ENCODE measurements around the gene TRIM74. TPM values are rescaled to one million over a fixed set of nuclear protein-coding genes. Genes with fewer than 3 reads are reported as not detected.
"Not testable (repeated sequence)": the region's sequence is repeated elsewhere in the genome, so short reads cannot be mapped to it uniquely, and the experiment has no call there.

The TRIM74 gene
- total RNA-seq, 1 experiment from 2014 or later = not detected

GRCh38 chr7:72963056-72963455 is 6.2 kb downstream of the TRIM74 start:
- DNase-seq (ENCODE audit: low read depth); in situ Hi-C loops (cut with HindIII; ENCODE audit: low pct_unique_long_range_greater_than_20kb, low sequenced_read_pairs): not testable (repeated sequence)

GRCh38 chr7:72961346-72961650 is 8.0 kb downstream of the TRIM74 start:
- DNase-seq (ENCODE audit: low read depth); in situ Hi-C loops (cut with HindIII; ENCODE audit: low pct_unique_long_range_greater_than_20kb, low sequenced_read_pairs): not testable (repeated sequence)

DNA sequence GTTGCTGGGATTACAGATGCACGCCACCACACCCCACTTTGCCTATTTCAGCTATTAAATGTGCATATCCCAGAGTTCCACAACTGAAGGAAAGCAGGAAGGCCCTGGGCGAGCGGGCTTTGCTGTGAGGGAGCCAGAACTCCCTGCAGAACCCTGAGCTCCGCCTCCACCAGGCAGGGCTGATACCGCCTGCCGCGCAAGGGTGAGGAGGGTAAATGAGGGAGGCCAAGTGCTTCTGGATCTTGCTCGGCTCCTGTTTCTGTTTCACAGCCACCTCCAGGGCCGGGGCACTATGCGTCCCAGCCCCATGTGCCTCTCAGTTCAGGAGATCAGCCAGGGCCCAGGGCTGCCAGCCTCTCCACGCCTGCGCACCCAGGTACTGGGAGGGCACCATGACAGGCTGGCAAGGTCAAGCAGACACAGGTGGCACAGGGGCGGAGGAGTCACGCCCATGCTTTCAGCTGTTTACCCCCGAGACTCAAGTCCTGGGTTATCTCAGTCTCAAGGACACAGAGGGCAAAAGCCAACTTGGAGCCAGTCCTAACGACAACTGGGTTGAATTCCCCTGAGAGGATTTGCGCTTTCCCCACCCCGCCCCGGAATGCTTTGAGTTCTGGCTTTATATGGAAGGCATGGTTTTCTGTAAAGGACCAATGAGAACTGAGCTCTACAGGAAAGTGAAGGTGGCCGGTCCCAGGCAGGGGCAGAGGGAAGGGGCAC is 8.5 kb downstream of the TRIM74 start:
- DNase-seq (ENCODE audit: low read depth); in situ Hi-C loops (cut with HindIII; ENCODE audit: low pct_unique_long_range_greater_than_20kb, low sequenced_read_pairs): not testable (repeated sequence)

GRCh38 chr7:72960029-72960428 is 9.2 kb downstream of the TRIM74 start:
- in situ Hi-C loops (cut with HindIII; ENCODE audit: low pct_unique_long_range_greater_than_20kb, low sequenced_read_pairs) = not testable (repeated sequence)

GRCh38 chr7:72954563-72955198 is 14.6 kb downstream of the TRIM74 start:
- DNase-seq (ENCODE audit: low read depth); in situ Hi-C loops (cut with HindIII; ENCODE audit: low pct_unique_long_range_greater_than_20kb, low sequenced_read_pairs): not testable (repeated sequence)

More at GRCh38 chr7:72960029-72960428, 9.2 kb downstream of the TRIM74 start:
- not testable (repeated sequence) for DNase-seq (ENCODE audit: low read depth)

DNA sequence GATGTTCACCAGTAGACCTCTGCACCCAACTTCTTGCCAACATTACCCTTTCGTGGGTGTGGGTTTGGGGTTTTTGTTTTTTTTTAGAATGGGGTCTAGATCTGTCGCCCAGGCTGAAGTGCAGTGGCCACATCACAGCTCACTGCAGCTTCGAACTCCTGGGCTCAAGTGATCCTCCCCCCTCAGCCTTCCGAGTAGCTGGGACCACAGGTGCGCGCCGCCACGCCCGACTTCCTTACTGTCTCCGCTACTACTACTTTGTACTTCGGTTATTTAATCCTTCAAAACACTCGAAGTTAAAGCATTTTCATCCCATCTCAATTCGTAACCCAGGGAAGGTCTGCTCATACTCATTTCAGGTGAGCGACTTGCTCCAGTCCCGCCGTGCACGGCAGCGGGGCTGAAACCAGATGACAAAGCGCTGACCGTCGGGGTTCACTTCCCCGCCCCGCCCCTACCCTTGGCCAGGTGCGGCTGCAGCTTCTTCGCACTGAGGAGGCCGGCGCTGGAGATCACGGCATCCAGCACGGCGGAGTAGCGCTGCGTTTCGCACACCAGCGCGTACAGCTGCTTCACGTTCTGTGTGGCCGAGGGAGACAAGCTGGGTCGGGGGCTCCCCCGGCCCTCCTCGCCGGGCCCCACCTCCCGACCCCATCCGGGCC is 15.2 kb downstream of the TRIM74 start:
- DNase-seq (ENCODE audit: low read depth); in situ Hi-C loops (cut with HindIII; ENCODE audit: low pct_unique_long_range_greater_than_20kb, low sequenced_read_pairs): not testable (repeated sequence)

DNA sequence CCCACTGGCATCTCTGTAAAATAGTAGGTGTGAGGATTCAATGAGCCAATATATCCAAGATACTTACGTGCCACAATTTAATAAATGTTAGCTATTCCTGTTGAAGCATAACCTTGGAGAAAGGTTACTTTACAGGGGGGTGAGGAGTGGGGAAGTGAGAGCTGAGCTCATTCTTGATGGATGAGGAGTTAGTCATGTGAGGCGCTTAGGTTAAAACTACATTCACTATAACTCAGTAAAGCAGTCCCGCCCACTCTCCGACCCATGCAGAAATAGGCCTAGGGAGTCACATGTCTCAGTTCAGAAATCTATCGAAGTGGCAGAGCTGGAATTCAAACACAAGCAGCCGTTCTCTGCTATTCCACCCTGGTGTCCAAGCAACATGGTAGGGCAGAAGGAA is 18.8 kb downstream of the TRIM74 start:
- in situ Hi-C loops (cut with HindIII; ENCODE audit: low pct_unique_long_range_greater_than_20kb, low sequenced_read_pairs); DNase-seq (ENCODE audit: low read depth): not testable (repeated sequence)

GRCh38 chr7:72949686-72950085 is 19.6 kb downstream of the TRIM74 start:
- in situ Hi-C loops (cut with HindIII; ENCODE audit: low pct_unique_long_range_greater_than_20kb, low sequenced_read_pairs); DNase-seq (ENCODE audit: low read depth): not testable (repeated sequence)

- in situ Hi-C loops (cut with HindIII; ENCODE audit: low pct_unique_long_range_greater_than_20kb, low sequenced_read_pairs); DNase-seq (ENCODE audit: low read depth): not testable (repeated sequence)
Measured at GRCh38 chr7:72949276-72949675, 20.0 kb downstream of the TRIM74 start.

- not testable (repeated sequence) for DNase-seq (ENCODE audit: low read depth)
Measured at GRCh38 chr7:72948714-72949113, 20.6 kb downstream of the TRIM74 start.

DNA sequence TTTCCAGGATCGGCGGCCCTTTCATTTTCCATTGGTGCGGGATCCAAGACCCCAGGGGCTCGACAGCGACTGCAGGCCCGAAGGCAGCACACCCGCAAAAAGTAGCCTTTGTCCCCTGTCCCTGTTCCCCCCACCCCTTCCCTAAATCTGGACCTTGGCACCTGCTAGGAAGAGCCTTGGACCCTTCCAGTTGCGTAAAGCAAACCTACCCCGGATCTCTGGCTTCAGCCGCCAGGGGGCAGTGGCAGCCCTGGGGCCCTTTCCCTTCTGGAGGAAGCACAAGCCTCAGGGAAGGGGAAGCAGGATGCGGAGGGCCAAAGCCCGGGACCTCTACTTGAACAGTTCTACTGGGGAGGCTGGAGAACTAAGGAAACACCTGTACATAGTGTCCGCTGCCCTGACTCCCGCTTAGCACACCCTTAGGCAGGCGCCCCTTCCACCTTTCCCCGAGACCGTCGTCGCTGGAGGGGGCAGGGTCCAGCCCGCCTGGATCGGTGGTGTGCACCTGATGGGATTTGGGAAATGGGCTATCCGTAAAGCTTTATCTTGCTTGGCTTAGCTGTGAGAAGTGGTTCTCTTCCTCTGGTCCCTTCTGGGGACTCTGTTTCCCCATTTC is 23.0 kb downstream of the TRIM74 start:
- in situ Hi-C loops (cut with HindIII; ENCODE audit: low pct_unique_long_range_greater_than_20kb, low sequenced_read_pairs); DNase-seq (ENCODE audit: low read depth): not testable (repeated sequence)

More at GRCh38 chr7:72948714-72949113, 20.6 kb downstream of the TRIM74 start:
- in situ Hi-C loops (cut with HindIII; ENCODE audit: low pct_unique_long_range_greater_than_20kb, low sequenced_read_pairs) = not testable (repeated sequence)

- DNase-seq (ENCODE audit: low read depth); in situ Hi-C loops (cut with HindIII; ENCODE audit: low pct_unique_long_range_greater_than_20kb, low sequenced_read_pairs): not testable (repeated sequence)
Measured at GRCh38 chr7:72945597-72945996, 23.7 kb downstream of the TRIM74 start.

DNA sequence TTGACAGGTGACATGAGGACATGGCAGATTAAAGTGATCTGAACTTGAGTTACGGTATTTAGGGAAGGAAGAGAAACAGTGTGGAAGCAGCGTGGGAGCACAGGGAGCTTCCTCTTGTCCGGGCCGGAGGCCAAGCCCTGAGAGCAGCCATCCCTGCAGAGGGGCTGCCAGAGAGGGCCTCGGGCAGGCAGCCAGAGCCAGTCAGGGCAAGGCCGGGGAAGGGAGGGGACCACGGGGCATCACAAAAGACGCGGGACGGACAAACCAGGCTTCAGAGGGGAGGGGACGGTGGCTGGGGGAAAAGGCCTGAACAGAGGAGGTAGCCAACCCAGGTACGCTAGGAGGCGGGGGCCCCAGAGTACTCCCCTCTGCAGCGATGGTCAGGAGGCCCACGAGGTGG is 24.3 kb downstream of the TRIM74 start:
- in situ Hi-C loops (cut with HindIII; ENCODE audit: low pct_unique_long_range_greater_than_20kb, low sequenced_read_pairs); DNase-seq (ENCODE audit: low read depth): not testable (repeated sequence)

DNA sequence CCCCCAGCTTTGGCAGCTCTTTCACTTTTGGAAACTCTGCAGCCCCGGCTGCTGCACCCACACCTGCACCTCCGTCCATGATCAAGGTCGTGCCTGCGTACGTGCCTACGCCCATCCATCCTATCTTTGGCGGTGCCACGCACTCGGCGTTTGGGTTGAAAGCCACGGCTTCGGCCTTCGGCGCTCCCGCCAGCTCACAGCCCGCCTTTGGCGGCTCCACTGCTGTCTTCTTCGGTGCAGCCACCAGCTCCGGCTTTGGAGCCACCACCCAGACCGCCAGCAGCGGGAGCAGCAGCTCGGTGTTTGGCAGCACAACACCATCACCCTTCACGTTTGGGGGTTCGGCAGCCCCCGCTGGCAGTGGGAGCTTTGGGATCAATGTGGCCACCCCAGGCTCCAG is 26.3 kb downstream of the TRIM74 start:
- in situ Hi-C loops (cut with HindIII; ENCODE audit: low pct_unique_long_range_greater_than_20kb, low sequenced_read_pairs); DNase-seq (ENCODE audit: low read depth): not testable (repeated sequence)

DNA sequence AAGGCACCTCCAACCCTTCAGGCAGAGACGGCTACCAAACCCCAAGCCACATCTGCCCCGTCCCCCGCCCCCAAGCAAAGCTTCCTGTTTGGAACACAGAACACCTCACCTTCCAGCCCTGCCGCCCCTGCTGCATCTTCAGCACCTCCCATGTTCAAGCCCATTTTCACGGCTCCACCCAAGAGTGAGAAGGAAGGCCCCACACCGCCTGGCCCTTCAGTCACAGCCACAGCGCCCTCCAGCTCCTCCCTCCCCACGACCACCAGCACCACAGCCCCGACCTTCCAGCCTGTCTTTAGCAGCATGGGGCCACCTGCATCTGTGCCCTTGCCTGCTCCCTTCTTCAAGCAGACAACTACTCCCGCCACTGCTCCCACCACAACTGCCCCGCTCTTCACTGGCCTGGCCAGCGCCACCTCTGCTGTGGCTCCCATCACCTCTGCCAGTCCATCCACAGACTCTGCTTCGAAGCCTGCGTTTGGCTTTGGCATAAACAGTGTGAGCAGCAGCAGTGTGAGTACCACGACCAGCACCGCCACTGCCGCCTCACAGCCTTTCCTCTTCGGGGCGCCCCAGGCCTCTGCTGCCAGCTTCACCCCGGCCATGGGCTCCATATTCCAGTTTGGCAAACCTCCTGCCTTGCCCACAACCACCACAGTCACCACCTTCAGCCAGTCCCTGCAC is 27.1 kb downstream of the TRIM74 start:
- DNase-seq (ENCODE audit: low read depth); in situ Hi-C loops (cut with HindIII; ENCODE audit: low pct_unique_long_range_greater_than_20kb, low sequenced_read_pairs): not testable (repeated sequence)

DNA sequence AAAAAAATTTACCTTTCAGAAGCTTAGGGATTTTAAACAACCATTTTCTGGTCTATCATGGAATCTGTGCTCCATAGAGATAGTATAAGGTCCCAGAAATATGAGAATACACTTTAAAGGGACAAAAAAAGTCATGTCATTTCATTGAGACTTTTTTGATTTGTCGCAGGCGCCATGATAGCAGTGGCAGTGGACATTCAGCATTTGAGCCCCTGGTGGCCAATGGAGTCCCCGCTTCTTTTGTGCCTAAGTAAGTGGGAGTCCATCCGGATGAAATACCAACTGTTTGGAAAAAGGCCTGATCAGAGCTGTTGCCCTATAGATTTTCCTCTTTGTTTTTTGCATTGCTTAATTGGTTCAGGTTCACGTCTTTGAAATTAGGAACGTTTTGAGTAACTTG is 41.0 kb downstream of the TRIM74 start:
- DNase-seq (ENCODE audit: low read depth); in situ Hi-C loops (cut with HindIII; ENCODE audit: low pct_unique_long_range_greater_than_20kb, low sequenced_read_pairs): not testable (repeated sequence)

- DNase-seq (ENCODE audit: low read depth); in situ Hi-C loops (cut with HindIII; ENCODE audit: low pct_unique_long_range_greater_than_20kb, low sequenced_read_pairs): not testable (repeated sequence)
Measured at GRCh38 chr7:72927791-72928190, 41.5 kb downstream of the TRIM74 start.

DNA sequence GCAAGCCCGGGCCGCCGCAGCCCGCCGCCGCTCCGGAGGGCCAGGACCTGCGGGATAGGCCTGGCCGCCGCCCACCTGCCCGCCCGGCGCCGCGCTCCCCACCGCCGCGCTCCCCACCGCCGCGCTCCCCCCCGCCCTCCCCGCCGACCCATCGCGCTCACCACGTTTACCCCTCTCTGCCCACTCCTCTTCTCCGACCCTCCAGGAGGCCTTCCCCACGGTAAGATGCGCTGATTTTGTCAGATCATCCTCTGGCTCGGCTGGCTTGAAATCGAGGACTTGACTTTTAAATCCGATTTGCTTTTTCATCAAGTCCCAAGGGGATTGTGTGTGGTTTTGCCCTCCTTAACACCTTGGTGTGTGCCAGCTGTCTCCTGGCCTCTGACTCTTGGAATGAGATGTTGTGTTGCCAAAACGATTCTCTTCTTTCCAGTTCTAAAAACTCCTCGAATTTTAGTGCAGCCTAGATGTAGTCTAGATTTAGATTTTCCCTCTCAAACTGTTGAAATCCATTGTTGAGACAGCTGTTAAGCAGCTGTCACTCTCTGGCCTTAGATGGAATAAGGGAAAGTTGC is 43.6 kb downstream of the TRIM74 start:
- in situ Hi-C loops (cut with HindIII; ENCODE audit: low pct_unique_long_range_greater_than_20kb, low sequenced_read_pairs) = no loop called here
- DNase-seq (ENCODE audit: low read depth) = no peak

Data from Caki2 (cell line).